Measurements from ENCODE around the gene RBCK1. TPM values are rescaled to one million over a fixed set of nuclear protein-coding genes. Genes with fewer than 3 reads are reported as not detected.

Gene RBCK1
- 10 to 100 TPM; 87.2 to 93.7 TPM for total RNA-seq
- polyA plus RNA-seq (ENCODE audit: insufficient read depth, low read depth, low replicate concordance) = 77.8 TPM
- long read RNA-seq, donor 1, transcript RBCK1-213 (3 exons, 1,200 nt) = major isoform, 15 of 48 reads
- long read RNA-seq, donor 1, transcript RBCK1-202 (12 exons, 2,774 nt) = major isoform, 15 of 48 reads
- long read RNA-seq, donor 1, partial matches to known transcripts = 12 of 48 reads
- long read RNA-seq, donor 1, other reads (novel, unspliced or antisense) = 0 of 48 reads
- long read RNA-seq, donor 2, transcript RBCK1-213 (3 exons, 1,200 nt) = major isoform, 10 of 23 reads
- long read RNA-seq, donor 2, transcript RBCK1-202 (12 exons, 2,774 nt) = minor isoform, 6 of 23 reads
- long read RNA-seq, donor 2, partial matches to known transcripts = 5 of 23 reads
- long read RNA-seq, donor 2, other reads (novel, unspliced or antisense) = 0 of 23 reads

DNA sequence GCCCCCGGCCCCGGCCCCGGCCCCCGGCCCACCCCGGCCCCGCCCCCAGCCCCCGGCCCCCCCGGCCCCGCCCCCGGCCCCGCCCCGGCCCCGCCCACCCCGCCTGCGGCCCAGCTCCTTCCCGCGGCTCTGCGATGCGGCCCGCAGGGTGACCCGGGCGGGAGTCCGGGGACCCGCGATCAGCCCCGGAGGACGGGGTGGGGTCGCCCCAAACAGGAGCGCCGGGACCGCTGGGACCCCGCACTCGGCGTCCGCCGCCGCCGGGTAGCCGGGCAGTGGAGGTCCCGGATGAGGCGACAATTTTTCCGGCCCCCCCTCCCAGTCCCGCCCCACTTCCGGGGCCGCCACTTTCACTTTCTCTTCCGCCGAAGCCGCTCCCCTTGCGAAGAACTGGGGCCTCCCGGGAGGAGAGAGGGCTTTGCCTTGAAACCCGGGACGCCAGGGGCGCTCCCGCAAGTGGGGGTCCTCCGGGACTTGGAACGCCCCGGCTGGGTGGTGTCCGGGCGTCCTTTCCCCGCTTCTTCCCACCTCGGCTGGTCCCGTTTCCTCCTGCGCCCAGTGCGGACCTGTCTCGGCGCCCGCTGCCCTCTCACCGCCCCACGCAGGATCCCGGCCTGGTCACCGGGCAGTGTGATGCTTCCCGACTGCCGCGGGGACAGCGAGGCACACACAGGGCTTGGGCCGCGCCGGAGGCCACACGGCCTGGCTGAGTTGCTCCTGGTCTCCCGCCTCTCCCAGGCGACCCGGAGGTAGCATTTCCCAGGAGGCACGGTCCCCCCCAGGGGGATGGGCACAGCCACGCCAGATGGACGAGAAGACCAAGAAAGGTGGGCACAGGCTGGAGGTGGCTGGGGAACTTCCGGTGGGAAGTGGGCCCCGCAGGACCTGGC is at the start of gene RBCK1:
TSS of gene RBCK1 (plus strand) at position 347 of the 890 bp plus-strand sequence. CDS start at position 806, 459 bp downstream.
- peak within 1 kb of the TSS; percentile 95 to 96 for H3K27ac ChIP-seq
- peaks cover 11% of the 10 kb centered on the region for H3K4me1 ChIP-seq
- peak; percentile 80 for DNase-seq
- H3K9me3 ChIP-seq = no peaks in the 10 kb centered on the region
- no peaks in the 10 kb centered on the region for H3K36me3 ChIP-seq (ENCODE audit: low read depth, missing control alignments)
- no peak for TF ChIP-seq POLR2A (IDR thresholded peaks at IDR 0.05)
- no peak for TF ChIP-seq CTCF (IDR thresholded peaks at IDR 0.05)
- WGBS, 2 donors = 0 to 1% methylated on average over 18 to 56 of the region's 87 CpGs
- H3K4me3 ChIP-seq = peak within 1 kb of the TSS; percentile 88 to 100
- H3K27me3 ChIP-seq = no peaks in the 10 kb centered on the region
- intact Hi-C loops (cut with DNase I; ENCODE audit: low total_unique reads) = no loop called here

DNA sequence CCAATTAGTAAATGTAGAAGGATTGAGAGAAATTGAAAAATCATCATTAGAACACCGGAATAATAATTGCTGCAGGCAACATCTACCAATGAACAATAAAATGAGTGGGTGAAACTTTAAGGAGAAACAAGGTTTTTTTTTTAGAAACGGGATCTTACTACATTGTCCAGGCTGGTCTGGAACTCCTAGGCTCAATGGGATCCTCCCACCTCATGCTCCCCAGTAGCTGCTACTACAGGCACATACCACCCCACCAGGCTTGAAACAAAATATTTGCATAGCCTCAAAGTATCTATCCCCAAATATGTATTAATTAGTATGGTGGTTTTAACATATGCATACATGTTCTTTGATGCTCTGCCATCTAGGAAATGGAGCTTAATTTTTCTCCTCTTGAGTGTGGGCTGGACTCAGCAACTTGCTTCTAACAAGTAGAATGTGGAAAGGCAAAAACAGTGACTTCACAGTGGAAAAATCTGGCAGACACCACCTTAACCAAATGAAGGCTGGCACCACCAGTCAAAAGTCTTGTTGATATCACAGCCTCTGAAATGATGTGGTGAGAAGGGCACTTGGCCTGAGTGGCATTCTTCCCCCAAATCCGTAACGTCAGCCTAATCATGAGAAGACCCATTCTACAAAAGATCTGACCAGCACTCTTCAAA is 49.1 kb upstream of the RBCK1 start:
- TF ChIP-seq CTCF (IDR thresholded peaks at IDR 0.05) (no peak), POLR2A (IDR thresholded peaks at IDR 0.05) (no peak)
- intact Hi-C loops (cut with DNase I; ENCODE audit: low total_unique reads) = no loop called here
- no peak overlapping the region for H3K27ac ChIP-seq

DNA sequence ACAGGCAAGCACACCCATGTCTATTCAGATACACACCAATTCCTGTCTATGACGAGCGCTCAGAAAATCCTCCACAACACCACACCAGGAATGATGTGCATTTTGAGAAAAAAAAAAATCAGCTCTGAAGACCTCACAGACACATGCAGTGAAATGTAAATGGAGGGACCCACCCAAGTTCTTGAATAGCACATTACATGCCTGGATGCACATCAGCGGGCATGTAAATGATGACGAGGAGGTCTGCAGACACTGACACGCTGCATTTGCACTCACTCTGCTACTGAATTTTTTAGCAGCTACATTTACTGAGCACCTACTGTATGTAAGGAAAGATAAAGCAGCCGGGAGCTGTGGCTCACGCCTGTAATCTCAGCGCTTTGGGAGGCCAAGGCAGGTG is 46.5 kb upstream of the RBCK1 start:
- H3K27me3 ChIP-seq = no peaks in the 10 kb centered on the region
- intact Hi-C loops (cut with DNase I; ENCODE audit: low total_unique reads) = no loop called here
- DNase-seq = no peak
- no peaks in the 10 kb centered on the region for H3K4me1 ChIP-seq
- no peaks in the 10 kb centered on the region for H3K36me3 ChIP-seq (ENCODE audit: low read depth, missing control alignments)
- TF ChIP-seq CTCF (IDR thresholded peaks at IDR 0.05) (no peak), POLR2A (IDR thresholded peaks at IDR 0.05) (no peak)
- no peak overlapping the region for H3K4me3 ChIP-seq
- WGBS, 2 donors = 87 to 91% methylated on average over 8 of the region's 8 CpGs
- H3K9me3 ChIP-seq = no peaks in the 10 kb centered on the region
- no peak overlapping the region for H3K27ac ChIP-seq

More for the DNA sequence above, 49.1 kb upstream of the RBCK1 start:
- no peak overlapping the region for H3K4me3 ChIP-seq
- no peaks in the 10 kb centered on the region for H3K9me3 ChIP-seq
- H3K4me1 ChIP-seq = no peaks in the 10 kb centered on the region
- no peaks in the 10 kb centered on the region for H3K36me3 ChIP-seq (ENCODE audit: low read depth, missing control alignments)
- WGBS, 2 donors = 76 to 81% methylated on average over 4 of the region's 4 CpGs
- no peaks in the 10 kb centered on the region for H3K27me3 ChIP-seq
- no peak for DNase-seq

DNA sequence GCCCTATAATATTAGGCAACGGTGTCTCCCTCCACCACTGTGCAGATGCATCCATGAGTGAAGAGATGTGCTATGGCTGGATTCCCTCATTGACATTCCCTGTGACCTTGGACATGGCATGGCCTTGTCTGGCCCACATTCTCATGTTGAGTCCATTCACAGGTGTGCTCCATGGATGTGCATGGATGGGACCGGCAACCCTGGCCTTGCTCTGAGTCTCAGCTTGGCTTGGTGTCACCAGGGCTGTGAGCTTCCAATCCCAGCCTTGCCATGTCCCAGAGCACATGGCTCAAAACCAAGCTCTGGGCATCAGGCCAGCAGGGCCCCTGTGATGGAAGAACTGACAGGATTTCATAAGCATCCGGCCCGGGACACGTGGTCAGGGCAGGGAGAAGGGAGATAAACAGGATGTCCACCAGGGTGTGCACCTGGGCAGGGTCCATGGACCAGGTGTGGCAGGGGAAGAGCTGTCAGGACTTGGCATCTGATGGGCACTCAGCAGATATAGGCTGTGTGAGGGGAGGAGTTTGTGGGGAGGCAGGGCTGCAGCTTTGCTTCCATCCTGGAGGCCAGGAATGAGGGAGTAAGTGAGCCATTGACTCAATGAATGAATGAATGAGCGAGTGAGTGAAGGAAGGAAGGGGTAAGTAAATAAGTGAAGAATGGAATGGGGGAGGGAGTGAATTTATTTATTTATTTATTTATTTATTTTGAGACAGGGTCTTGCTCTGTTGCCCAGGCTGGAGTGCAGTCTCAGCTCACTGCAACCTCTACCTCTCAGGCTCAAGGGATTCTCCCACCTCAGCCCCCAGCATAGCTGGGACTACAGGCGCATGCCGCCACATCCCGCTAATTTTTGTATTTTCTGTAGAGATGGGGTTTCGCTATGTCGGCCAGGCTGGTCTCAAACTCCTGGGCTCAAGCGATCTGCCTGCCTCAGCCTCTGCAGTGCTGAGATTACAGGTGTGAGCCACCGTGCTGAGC is 45.5 kb upstream of the RBCK1 start:
- intact Hi-C loops (cut with DNase I; ENCODE audit: low total_unique reads) = no loop called here
- Histone ChIP-seq H3K4me3 (no peak overlapping the region), H3K4me1 (no peaks in the 10 kb centered on the region), H3K9me3 (no peaks in the 10 kb centered on the region), H3K36me3 (ENCODE audit: low read depth, missing control alignments) (no peaks in the 10 kb centered on the region), H3K27ac (no peak overlapping the region), H3K27me3 (no peaks in the 10 kb centered on the region)
- TF ChIP-seq POLR2A (IDR thresholded peaks at IDR 0.05) = no peak
- no peak for TF ChIP-seq CTCF (IDR thresholded peaks at IDR 0.05)
- WGBS, 2 donors = 79 to 90% methylated on average over 12 to 13 of the region's 13 CpGs
- peak; percentile 69 for DNase-seq

Measured in testis (tissue), 5 donors.